Effector memory CD4-positive, alpha-beta T cell (primary cell): ENCODE results near the gene COBL.

Experiments used
- DNase-seq, 3 donors: peaks; one replicate each; pipeline ENCODE4 v3.0.0-alpha.2; 2020
- H3K27ac ChIP-seq: 2 replicates; pipeline ENCODE4 v1.7.0; 2013; ENCODE audit warnings: mild to moderate bottlenecking, low read length, moderate library complexity; ENCODE audit not compliant: insufficient read depth, poor library complexity, severe bottlenecking
- H3K27me3 ChIP-seq: replicated peaks from 2 replicates; pipeline ENCODE4 v1.7.0; 2013; ENCODE audit warnings: mild to moderate bottlenecking, low read length; ENCODE audit not compliant: insufficient read depth, control insufficient read depth, poor library complexity, severe bottlenecking
- H3K36me3 ChIP-seq: 2 replicates; pipeline ENCODE4 v1.7.0; 2013; ENCODE audit warnings: mild to moderate bottlenecking, low read length, moderate library complexity; ENCODE audit not compliant: control insufficient read depth, insufficient read depth
- H3K4me1 ChIP-seq: 2 replicates; pipeline ENCODE4 v1.7.0; 2013; ENCODE audit warnings: low read length, mild to moderate bottlenecking; ENCODE audit not compliant: control insufficient read depth, insufficient read depth, poor library complexity, severe bottlenecking
- H3K4me3 ChIP-seq: 2 replicates; pipeline ENCODE4 v1.7.0; 2013; ENCODE audit warnings: low read length, low read depth, mild to moderate bottlenecking; ENCODE audit not compliant: insufficient read depth, poor library complexity, severe bottlenecking
- H3K9me3 ChIP-seq: 2 replicates; pipeline ENCODE4 v1.7.0; 2013; ENCODE audit warnings: mild to moderate bottlenecking, low read length, moderate library complexity; ENCODE audit not compliant: control insufficient read depth

COBL gene

GRCh38 chr7:51024867-51025266 lies 291.7 kb downstream of the COBL start:
- no peaks in the 10 kb centered on the region for H3K27me3 ChIP-seq
- no peaks in the 10 kb centered on the region for H3K4me1 ChIP-seq
- DNase-seq, result no peak
- H3K4me3 ChIP-seq, result no peak overlapping the region
- no peak overlapping the region for H3K27ac ChIP-seq
- H3K36me3 ChIP-seq, result no peaks in the 10 kb centered on the region
- H3K9me3 ChIP-seq, result no peaks in the 10 kb centered on the region

DNA sequence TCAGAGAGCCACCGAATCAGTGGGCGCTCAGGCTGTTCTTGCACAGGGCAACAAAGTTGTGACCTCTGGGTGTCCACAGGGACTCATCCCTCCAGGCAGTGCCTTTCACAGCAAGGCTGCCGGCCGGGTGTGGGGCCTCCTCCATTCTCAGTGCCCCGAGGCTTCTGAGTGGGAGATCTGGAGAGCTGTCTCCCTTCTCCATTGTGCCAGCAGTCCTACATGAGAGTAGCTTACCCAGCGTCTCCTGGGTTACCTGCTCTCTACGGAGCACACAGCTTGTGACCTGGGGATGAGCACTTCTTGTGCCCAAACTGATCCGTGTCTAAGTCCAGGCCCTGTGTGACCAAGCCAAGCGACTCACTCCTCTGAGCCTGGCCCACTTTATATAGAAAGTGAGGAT lies 293.1 kb downstream of the COBL start:
- no peaks in the 10 kb centered on the region for H3K36me3 ChIP-seq
- H3K9me3 ChIP-seq, result no peaks in the 10 kb centered on the region
- H3K4me3 ChIP-seq, result no peak overlapping the region
- no peaks in the 10 kb centered on the region for H3K27me3 ChIP-seq
- no peaks in the 10 kb centered on the region for H3K4me1 ChIP-seq
- DNase-seq, result no peak
- H3K27ac ChIP-seq, result no peak overlapping the region

GRCh38 chr7:51022821-51023220 lies 293.8 kb downstream of the COBL start:
- H3K27me3 ChIP-seq, result no peaks in the 10 kb centered on the region
- no peak overlapping the region for H3K27ac ChIP-seq
- no peaks in the 10 kb centered on the region for H3K9me3 ChIP-seq
- no peaks in the 10 kb centered on the region for H3K36me3 ChIP-seq
- DNase-seq, result no peak
- H3K4me3 ChIP-seq, result no peak overlapping the region
- no peaks in the 10 kb centered on the region for H3K4me1 ChIP-seq

GRCh38 chr7:51021906-51022570 lies 294.6 kb downstream of the COBL start:
- no peak overlapping the region for H3K4me3 ChIP-seq
- no peaks in the 10 kb centered on the region for H3K4me1 ChIP-seq
- no peaks in the 10 kb centered on the region for H3K9me3 ChIP-seq
- H3K27ac ChIP-seq, result no peak overlapping the region
- DNase-seq, result no peak
- no peaks in the 10 kb centered on the region for H3K27me3 ChIP-seq
- no peaks in the 10 kb centered on the region for H3K36me3 ChIP-seq

GRCh38 chr7:51020944-51021343 lies 295.7 kb downstream of the COBL start:
- DNase-seq, result no peak
- no peaks in the 10 kb centered on the region for H3K27me3 ChIP-seq
- H3K36me3 ChIP-seq, result no peaks in the 10 kb centered on the region
- H3K4me1 ChIP-seq, result no peaks in the 10 kb centered on the region
- no peak overlapping the region for H3K4me3 ChIP-seq
- H3K9me3 ChIP-seq, result no peaks in the 10 kb centered on the region
- H3K27ac ChIP-seq, result no peak overlapping the region

GRCh38 chr7:51019891-51020870 lies 296.4 kb downstream of the COBL start:
- no peak overlapping the region for H3K27ac ChIP-seq
- no peak overlapping the region for H3K4me3 ChIP-seq
- no peaks in the 10 kb centered on the region for H3K9me3 ChIP-seq
- DNase-seq, result no peak
- no peaks in the 10 kb centered on the region for H3K27me3 ChIP-seq
- H3K4me1 ChIP-seq, result no peaks in the 10 kb centered on the region
- H3K36me3 ChIP-seq, result no peaks in the 10 kb centered on the region

- no peaks in the 10 kb centered on the region for H3K9me3 ChIP-seq
- H3K27me3 ChIP-seq, result no peaks in the 10 kb centered on the region
- H3K4me3 ChIP-seq, result no peak overlapping the region
- DNase-seq, result no peak
- no peak overlapping the region for H3K27ac ChIP-seq
- no peaks in the 10 kb centered on the region for H3K4me1 ChIP-seq
- H3K36me3 ChIP-seq, result no peaks in the 10 kb centered on the region
These were observed 297.3 kb downstream of the COBL start for GRCh38 chr7:51019191-51019844.

GRCh38 chr7:51017576-51018535 lies 298.8 kb downstream of the COBL start:
- Histone ChIP-seq H3K4me1 (no peaks in the 10 kb centered on the region), H3K9me3 (no peaks in the 10 kb centered on the region), H3K27me3 (no peaks in the 10 kb centered on the region), H3K4me3 (no peak overlapping the region), H3K27ac (no peak overlapping the region), H3K36me3 (no peaks in the 10 kb centered on the region)
- DNase-seq, result no peak

- DNase-seq, result no peak
These were observed 300.1 kb downstream of the COBL start for GRCh38 chr7:51016546-51016945.

More at GRCh38 chr7:51016546-51016945, 300.1 kb downstream of the COBL start:
- H3K4me1 ChIP-seq, result no peaks in the 10 kb centered on the region
- H3K9me3 ChIP-seq, result no peaks in the 10 kb centered on the region
- no peaks in the 10 kb centered on the region for H3K27me3 ChIP-seq
- H3K36me3 ChIP-seq, result no peaks in the 10 kb centered on the region
- no peak overlapping the region for H3K4me3 ChIP-seq
- H3K27ac ChIP-seq, result no peak overlapping the region
